ENCODE results near the gene MMS19.
"Not testable (repeated sequence)": the region's sequence is repeated elsewhere in the genome, so short reads cannot be mapped to it uniquely, and the experiment has no call there.

MMS19 gene

GRCh38 chr10:97498076-97498840, at the start of gene MMS19:
Gene MMS19, minus strand, starts transcription at chr10:97498422. Its CDS starts 38 bp downstream, at chr10:97498384.
- peak; percentile 94 to 98 (median 98) for DNase-seq

- DNase-seq = no peak
Observed at GRCh38 chr10:97547962-97548361, 49.7 kb upstream of the MMS19 start.

GRCh38 chr10:97547271-97547600, 49.0 kb upstream of the MMS19 start:
- DNase-seq = no peak

GRCh38 chr10:97546456-97547270, 48.4 kb upstream of the MMS19 start:
- DNase-seq = no peak

GRCh38 chr10:97543025-97543546, 44.9 kb upstream of the MMS19 start:
- no peak for DNase-seq

GRCh38 chr10:97542169-97543024, 44.2 kb upstream of the MMS19 start:
- no peak for DNase-seq

- no peak for DNase-seq
Observed at GRCh38 chr10:97540669-97541500, 42.7 kb upstream of the MMS19 start.

- DNase-seq = no peak
Observed at GRCh38 chr10:97539523-97540200, 41.4 kb upstream of the MMS19 start.

- no peak for DNase-seq
Observed at GRCh38 chr10:97538839-97539238, 40.6 kb upstream of the MMS19 start.

GRCh38 chr10:97538411-97538810, 40.2 kb upstream of the MMS19 start:
- no peak for DNase-seq

GRCh38 chr10:97537186-97537869, 39.1 kb upstream of the MMS19 start:
- DNase-seq = no peak

- no peak for DNase-seq
Observed at GRCh38 chr10:97534746-97535367, 36.6 kb upstream of the MMS19 start.

- no peak for DNase-seq
Observed at GRCh38 chr10:97533888-97534287, 35.7 kb upstream of the MMS19 start.

- peak in 2 of 3 experiments; percentile 1 to 23 for DNase-seq
Observed at GRCh38 chr10:97532935-97533671, 34.9 kb upstream of the MMS19 start.

- DNase-seq = no peak
Observed at GRCh38 chr10:97531401-97531986, 33.3 kb upstream of the MMS19 start.

GRCh38 chr10:97529685-97530465, 31.7 kb upstream of the MMS19 start:
- DNase-seq = no peak

- DNase-seq = not testable (repeated sequence)
Observed at GRCh38 chr10:97528876-97529275, 30.7 kb upstream of the MMS19 start.

GRCh38 chr10:97525683-97526110, 27.5 kb upstream of the MMS19 start:
- DNase-seq = no peak

All from NCI-H1417 (cell line).